T-helper 17 cell (primary cell): Measurements from ENCODE around the gene SVBP. TPM values are rescaled to one million over a fixed set of nuclear protein-coding genes. Genes with fewer than 3 reads are reported as not detected.
A peak's percentile ranks its signal among the peaks of the same experiment; 100 is the strongest.
"Not testable (repeated sequence)": the region's sequence is repeated elsewhere in the genome, so short reads cannot be mapped to it uniquely, and the experiment has no call there.

Source experiments
- ATAC-seq: fragments of 150-1000 bp; cut with Tn5 transposase; 2 replicates; pipeline ENCODE4 v1.10.0; 2021; ENCODE audit warnings: mild to moderate bottlenecking, moderate library complexity
- DNase-seq, 3 donors: peaks; one replicate each; pipeline versions ENCODE4 v3.0.0 to v3.0.0-alpha.2; 2020 to 2021
- H3K9me3 ChIP-seq: one replicate; pipeline ENCODE4 v1.7.0; 2013; ENCODE audit warnings: low read length, mild to moderate bottlenecking; ENCODE audit not compliant: control insufficient read depth, poor library complexity, severe bottlenecking
- H3K27ac Mint-ChIP-seq: one replicate; pipeline ENCODE4 v1.8.0; 2022; ENCODE audit warnings: mild to moderate bottlenecking, moderate library complexity, mixed read lengths
- H3K27me3 Mint-ChIP-seq: one replicate; pipeline ENCODE4 v1.8.0; 2022; ENCODE audit warnings: mixed read lengths
- H3K36me3 Mint-ChIP-seq: one replicate; pipeline ENCODE4 v1.8.0; 2022; ENCODE audit warnings: low read depth, mixed read lengths
- H3K4me1 Mint-ChIP-seq: one replicate; pipeline ENCODE4 v1.8.0; 2022; ENCODE audit warnings: mild to moderate bottlenecking, mixed read lengths
- H3K4me3 Mint-ChIP-seq: one replicate; pipeline ENCODE4 v1.8.0; 2022; ENCODE audit warnings: mild to moderate bottlenecking, moderate library complexity, mixed read lengths
- total RNA-seq, 4 donors: library from RNA in 2 of 4; stranded (reverse) in 2 of 4; gene quantifications; one replicate each; pipeline ENCODE4 v1.2.3 and lab custom pipeline; 2022 to 2026

Gene SVBP
- total RNA-seq, 2 donors from 2014 or later: 16.9 to 18.8 TPM

DNA sequence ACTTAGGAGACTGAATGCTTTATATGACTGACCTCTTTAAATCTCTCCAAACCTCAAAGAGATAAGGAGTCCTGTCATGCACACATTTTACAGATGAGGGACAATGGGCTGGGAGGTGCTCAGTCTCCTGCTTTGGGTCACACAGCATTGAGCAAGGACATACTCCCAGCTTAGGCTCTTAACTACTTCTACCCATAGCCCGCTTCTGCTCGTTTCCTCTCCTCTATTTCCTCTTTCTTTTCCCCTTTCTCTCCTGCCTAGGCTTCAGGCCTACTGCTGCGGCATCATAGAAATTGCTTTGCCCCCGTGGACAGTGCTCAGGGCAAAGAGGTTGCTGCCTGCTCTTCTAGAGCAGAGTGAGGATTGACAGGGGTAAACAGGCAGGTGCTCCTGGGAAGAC is 16.8 kb upstream of the SVBP start:
- H3K9me3 ChIP-seq: no peaks in the 10 kb centered on the region
- no peaks in the 10 kb centered on the region for H3K27me3 Mint-ChIP-seq
- H3K27ac Mint-ChIP-seq: no peak overlapping the region
- no peak for DNase-seq
- H3K4me3 Mint-ChIP-seq: no peak overlapping the region
- no peak for ATAC-seq
- H3K36me3 Mint-ChIP-seq: no peaks in the 10 kb centered on the region
- H3K4me1 Mint-ChIP-seq: peaks cover 4% of the 10 kb centered on the region

DNA sequence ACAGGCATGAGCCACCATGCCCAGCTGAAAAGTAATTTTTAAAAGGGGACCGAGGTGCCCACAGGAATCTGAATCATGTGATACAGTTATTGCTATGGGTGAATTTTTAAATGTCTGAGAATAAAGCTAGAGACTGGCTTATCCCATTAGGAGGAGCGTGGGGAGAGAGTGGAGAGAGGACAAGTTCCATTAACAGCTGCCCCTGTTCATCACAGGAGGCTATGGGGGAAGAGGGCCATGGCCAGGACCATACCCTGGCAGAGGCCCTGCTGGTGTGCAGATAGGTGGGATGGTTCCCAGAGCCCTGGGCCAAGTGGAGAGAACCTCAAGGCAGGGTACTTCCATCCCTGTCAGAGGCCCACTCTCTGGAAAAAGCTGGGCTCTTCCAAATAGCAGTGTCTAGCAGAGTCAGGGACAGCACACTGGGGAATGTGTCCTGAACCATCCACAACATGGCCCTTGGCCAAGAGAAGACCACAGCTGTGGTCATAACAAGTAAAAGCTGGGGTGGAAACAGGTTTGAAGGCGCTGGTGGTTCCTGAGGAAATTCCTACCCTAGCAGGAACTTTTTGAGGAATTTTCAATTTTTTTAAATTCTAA is 15.5 kb upstream of the SVBP start:
- Mint-ChIP-seq H3K4me1 (peaks cover 4% of the 10 kb centered on the region), H3K36me3 (no peaks in the 10 kb centered on the region), H3K4me3 (no peak overlapping the region), H3K27ac (peak overlapping the region; percentile 49), H3K27me3 (no peaks in the 10 kb centered on the region)
- no peaks in the 10 kb centered on the region for H3K9me3 ChIP-seq
- no peak for ATAC-seq
- DNase-seq: no peak

- H3K27ac Mint-ChIP-seq: no peak overlapping the region
- no peaks in the 10 kb centered on the region for H3K36me3 Mint-ChIP-seq
- ATAC-seq (no peak), DNase-seq (no peak)
- no peaks in the 10 kb centered on the region for H3K9me3 ChIP-seq
- H3K4me1 Mint-ChIP-seq: peaks cover 2% of the 10 kb centered on the region
- H3K27me3 Mint-ChIP-seq: no peaks in the 10 kb centered on the region
- H3K4me3 Mint-ChIP-seq: no peak overlapping the region
These were observed 14.1 kb upstream of the SVBP start for GRCh38 chr1:42831273-42831672.

DNA sequence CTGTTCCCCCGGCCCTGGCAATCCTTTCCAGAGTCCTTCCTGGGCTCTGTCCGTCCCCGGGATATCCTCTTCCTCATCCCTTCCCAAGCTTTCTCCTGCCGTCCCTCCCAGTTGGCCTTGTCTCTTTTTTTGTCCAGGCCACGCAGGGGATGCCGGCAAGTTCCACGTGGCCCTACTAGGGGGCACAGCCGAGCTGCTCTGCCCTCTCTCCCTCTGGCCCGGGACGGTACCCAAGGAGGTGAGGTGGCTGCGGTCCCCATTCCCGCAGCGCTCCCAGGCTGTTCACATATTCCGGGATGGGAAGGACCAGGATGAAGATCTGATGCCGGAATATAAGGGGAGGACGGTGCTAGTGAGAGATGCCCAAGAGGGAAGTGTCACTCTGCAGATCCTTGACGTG is 13.4 kb upstream of the SVBP start:
- no peak for ATAC-seq
- Mint-ChIP-seq H3K36me3 (no peaks in the 10 kb centered on the region), H3K4me1 (no peaks in the 10 kb centered on the region), H3K4me3 (no peak overlapping the region), H3K27me3 (no peaks in the 10 kb centered on the region), H3K27ac (no peak overlapping the region)
- H3K9me3 ChIP-seq: no peaks in the 10 kb centered on the region
- no peak for DNase-seq

- Mint-ChIP-seq H3K36me3 (no peaks in the 10 kb centered on the region), H3K4me1 (peaks cover 5% of the 10 kb centered on the region), H3K27me3 (no peaks in the 10 kb centered on the region), H3K27ac (peak overlapping the region; percentile 49), H3K4me3 (no peak overlapping the region)
- no peak for ATAC-seq
- DNase-seq: no peak
- no peaks in the 10 kb centered on the region for H3K9me3 ChIP-seq
These were observed 8.0 kb upstream of the SVBP start for GRCh38 chr1:42825036-42825851.

- Mint-ChIP-seq H3K4me1 (peaks cover 7% of the 10 kb centered on the region), H3K27ac (peak overlapping the region; percentile 49), H3K36me3 (no peaks in the 10 kb centered on the region)
These were observed 7.4 kb upstream of the SVBP start for GRCh38 chr1:42824481-42825035.

GRCh38 chr1:42822800-42823392 is 5.7 kb upstream of the SVBP start:
- DNase-seq: no peak
- no peak overlapping the region for H3K4me3 Mint-ChIP-seq
- H3K27me3 Mint-ChIP-seq: no peaks in the 10 kb centered on the region
- no peaks in the 10 kb centered on the region for H3K9me3 ChIP-seq
- peaks cover 12% of the 10 kb centered on the region for H3K4me1 Mint-ChIP-seq
- no peak overlapping the region for H3K27ac Mint-ChIP-seq
- H3K36me3 Mint-ChIP-seq: peaks cover 3% of the 10 kb centered on the region
- no peak for ATAC-seq

More at GRCh38 chr1:42824481-42825035, 7.4 kb upstream of the SVBP start:
- H3K27me3 Mint-ChIP-seq: no peaks in the 10 kb centered on the region
- no peak for ATAC-seq
- H3K9me3 ChIP-seq: no peaks in the 10 kb centered on the region
- DNase-seq: no peak
- no peak overlapping the region for H3K4me3 Mint-ChIP-seq

DNA sequence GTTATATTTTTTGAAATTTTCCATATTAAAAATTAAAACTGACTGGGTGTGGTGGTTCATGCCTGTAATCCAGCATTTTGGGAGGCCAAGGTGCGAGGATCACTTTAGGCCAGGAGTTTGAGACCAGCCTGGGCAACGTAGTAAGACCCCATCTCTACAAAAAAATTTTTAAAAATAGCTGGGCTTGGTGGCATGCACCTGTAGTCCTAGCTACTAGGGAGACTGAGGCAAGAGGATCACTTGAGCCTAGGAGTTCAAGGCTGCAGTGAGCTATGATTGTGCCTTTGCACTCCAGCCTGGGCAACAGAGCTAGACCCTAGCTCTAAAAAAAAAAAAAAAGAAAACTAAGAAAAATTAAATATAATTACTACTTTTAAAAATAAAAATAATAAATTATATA is 4.5 kb upstream of the SVBP start:
- no peaks in the 10 kb centered on the region for H3K9me3 ChIP-seq
- no peak overlapping the region for H3K27ac Mint-ChIP-seq
- H3K36me3 Mint-ChIP-seq: peaks cover 3% of the 10 kb centered on the region
- ATAC-seq: no peak
- H3K27me3 Mint-ChIP-seq: no peaks in the 10 kb centered on the region
- H3K4me3 Mint-ChIP-seq: no peak overlapping the region
- no peak for DNase-seq
- peaks cover 15% of the 10 kb centered on the region for H3K4me1 Mint-ChIP-seq

DNA sequence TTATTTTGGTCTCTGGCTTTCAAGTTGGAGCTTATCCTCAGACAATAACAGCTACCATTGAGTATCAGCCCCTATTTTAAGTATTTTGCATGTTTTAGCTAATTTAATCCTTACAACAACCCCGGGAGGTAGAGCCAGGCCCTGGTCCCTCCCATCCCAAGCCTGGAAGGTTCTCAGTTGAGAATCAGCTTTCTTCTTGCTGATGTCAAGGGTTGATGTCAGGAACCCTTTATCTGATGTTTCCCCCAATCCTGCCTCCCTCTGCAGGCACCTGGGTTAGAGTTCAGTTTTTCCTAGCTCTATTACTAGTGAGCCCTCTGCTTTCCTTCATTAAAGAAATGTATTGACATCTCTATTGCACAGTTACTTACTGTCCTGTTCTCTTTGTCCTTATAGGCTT is 3.6 kb upstream of the SVBP start:
- ATAC-seq: no peak
- no peaks in the 10 kb centered on the region for H3K27me3 Mint-ChIP-seq
- H3K36me3 Mint-ChIP-seq: peaks cover 3% of the 10 kb centered on the region
- H3K9me3 ChIP-seq: no peaks in the 10 kb centered on the region
- H3K4me1 Mint-ChIP-seq: peaks cover 24% of the 10 kb centered on the region
- H3K4me3 Mint-ChIP-seq: no peak overlapping the region
- H3K27ac Mint-ChIP-seq: no peak overlapping the region
- DNase-seq: no peak

DNA sequence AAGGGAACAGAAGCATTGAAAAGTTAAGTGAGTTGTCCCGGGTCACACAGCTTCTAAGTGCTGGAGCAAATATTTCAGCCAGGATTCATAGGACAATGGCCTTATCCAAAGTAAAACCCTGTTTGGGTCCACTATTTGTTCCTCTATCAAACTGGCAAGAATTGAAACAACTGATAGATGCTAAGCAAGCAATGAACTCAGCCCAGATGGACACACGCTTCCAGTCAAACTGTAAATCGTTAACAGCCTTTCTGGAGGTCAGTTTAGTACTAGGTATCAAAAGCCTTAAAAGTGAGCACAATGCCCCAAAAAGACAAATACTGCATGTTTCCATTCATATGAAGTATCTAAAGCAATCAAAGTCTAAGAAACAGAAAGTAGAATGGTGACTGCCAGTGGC is 779 bp upstream of the SVBP start:
- no peak overlapping the region for H3K27ac Mint-ChIP-seq

DNA sequence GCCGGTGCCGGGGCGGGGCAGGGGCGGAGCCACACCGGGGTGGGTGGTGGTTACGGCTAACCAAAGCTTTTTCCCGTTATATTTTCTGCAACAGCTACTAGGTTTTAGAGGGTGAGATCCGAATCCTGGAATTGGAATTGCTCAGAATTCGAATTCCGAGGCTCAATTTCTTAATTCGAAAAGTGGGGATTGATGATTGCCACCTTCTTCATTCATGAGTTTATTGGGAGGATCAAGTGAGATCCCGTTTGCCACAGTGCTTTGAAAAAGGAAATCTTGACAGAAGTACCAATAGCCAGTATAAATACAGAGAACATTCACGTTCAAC is 207 bp upstream of the SVBP start:
- DNase-seq (no peak), ATAC-seq (no peak)
- H3K9me3 ChIP-seq: no peaks in the 10 kb centered on the region
- Mint-ChIP-seq H3K27ac (no peak overlapping the region), H3K27me3 (no peaks in the 10 kb centered on the region), H3K4me3 (peak overlapping the region; percentile 89), H3K36me3 (peaks cover 3% of the 10 kb centered on the region), H3K4me1 (peaks cover 24% of the 10 kb centered on the region)

More for the DNA sequence above, 779 bp upstream of the SVBP start:
- Mint-ChIP-seq H3K4me3 (no peak overlapping the region), H3K27me3 (no peaks in the 10 kb centered on the region), H3K4me1 (peaks cover 24% of the 10 kb centered on the region), H3K36me3 (peaks cover 3% of the 10 kb centered on the region)
- no peaks in the 10 kb centered on the region for H3K9me3 ChIP-seq
- ATAC-seq: no peak
- DNase-seq: no peak

DNA sequence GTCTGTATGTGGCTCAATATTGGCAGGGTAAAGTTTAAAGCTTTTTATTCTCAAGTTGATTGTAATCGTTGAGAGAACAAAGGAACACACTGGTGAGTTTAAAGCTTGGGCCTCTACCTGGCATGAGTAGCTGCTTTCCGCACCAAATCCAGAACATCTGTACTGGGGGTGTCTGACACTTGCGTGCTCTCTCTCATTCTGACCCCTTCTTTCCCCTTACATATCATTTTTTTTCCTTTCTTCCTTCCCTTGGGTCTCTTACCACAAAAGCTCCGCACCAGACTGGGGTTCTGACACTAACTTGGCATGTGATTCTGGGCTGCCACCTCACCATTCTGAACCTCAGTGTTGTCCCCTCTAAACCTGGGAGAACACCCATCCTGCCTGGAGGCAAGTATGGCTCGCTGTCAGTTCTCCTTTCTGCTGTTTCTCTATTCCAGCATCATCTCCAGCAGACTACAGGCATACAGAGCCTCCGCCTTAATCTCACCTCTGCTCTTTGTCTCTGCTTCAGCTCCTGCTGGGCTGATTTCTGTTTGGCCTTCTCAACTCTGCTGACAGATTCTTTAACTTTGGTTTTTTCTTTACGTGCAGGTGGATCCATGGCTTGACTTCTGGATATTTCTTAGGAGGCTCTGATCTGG is 1.1 kb downstream of the SVBP start:
- Mint-ChIP-seq H3K4me3 (peak overlapping the region; percentile 89), H3K36me3 (peaks cover 5% of the 10 kb centered on the region), H3K27me3 (no peaks in the 10 kb centered on the region), H3K27ac (peak overlapping the region; percentile 98), H3K4me1 (peaks cover 24% of the 10 kb centered on the region)
- DNase-seq (no peak), ATAC-seq (peak; percentile 0)
- H3K9me3 ChIP-seq: no peaks in the 10 kb centered on the region

GRCh38 chr1:42814815-42815214 is 2.4 kb downstream of the SVBP start:
- not testable (repeated sequence) for H3K27ac Mint-ChIP-seq, ATAC-seq, H3K36me3 Mint-ChIP-seq, H3K4me3 Mint-ChIP-seq, H3K27me3 Mint-ChIP-seq, H3K9me3 ChIP-seq, DNase-seq
- peaks cover 19% of the 10 kb centered on the region for H3K4me1 Mint-ChIP-seq
